Mammary epithelial cell (primary cell): ENCODE measurements around the gene SPDYC.

ENCODE experiments used
- EZH2 ChIP-seq: IDR thresholded peaks from 2 replicates; pipeline ENCODE4 v1.6.1; 2012; ENCODE audit warnings: low read length, inconsistent platforms, borderline replicate concordance
- TF ChIP-seq, protein P1 (sequence below), 2 donors: IDR thresholded peaks in 1 of 2; conservative IDR thresholded peaks in 1 of 2; 2 replicates each; pipeline ENCODE4 v1.5.1; 2011 to 2012; ENCODE audit warnings: inconsistent platforms in 2 of 2, low read length in 2 of 2, mild to moderate bottlenecking in 2 of 2, control low read depth in 1 of 2, low read depth in 1 of 2; ENCODE audit not compliant: insufficient read depth in 1 of 2; ENCODE audit errors: extremely low read depth in 1 of 2

DNA sequence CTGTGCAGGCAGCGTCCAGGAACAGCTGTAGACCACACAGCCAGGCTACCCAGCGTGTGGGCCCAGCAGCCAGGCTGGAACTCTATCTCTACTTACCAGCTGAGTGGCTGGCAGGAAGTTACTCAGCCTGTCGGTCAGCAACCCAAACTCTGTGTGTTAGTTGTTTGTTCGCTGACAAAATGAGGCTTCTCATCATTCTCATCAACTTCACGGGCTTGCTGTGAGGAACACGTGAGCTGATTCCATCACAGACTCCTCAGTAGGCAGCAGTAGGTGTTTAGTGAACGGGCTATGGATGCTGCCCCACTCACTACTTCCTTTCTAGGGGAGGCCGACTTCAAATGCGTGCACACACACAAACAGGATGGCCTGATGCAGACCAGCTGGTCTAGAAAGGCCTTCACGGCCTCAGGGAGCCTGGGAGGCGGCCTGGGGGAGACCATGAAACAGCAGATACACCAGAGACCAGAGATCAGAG is 830 bp upstream of the SPDYC start:
- TF ChIP-seq EZH2 = no peak
- TF ChIP-seq, protein P1, sequence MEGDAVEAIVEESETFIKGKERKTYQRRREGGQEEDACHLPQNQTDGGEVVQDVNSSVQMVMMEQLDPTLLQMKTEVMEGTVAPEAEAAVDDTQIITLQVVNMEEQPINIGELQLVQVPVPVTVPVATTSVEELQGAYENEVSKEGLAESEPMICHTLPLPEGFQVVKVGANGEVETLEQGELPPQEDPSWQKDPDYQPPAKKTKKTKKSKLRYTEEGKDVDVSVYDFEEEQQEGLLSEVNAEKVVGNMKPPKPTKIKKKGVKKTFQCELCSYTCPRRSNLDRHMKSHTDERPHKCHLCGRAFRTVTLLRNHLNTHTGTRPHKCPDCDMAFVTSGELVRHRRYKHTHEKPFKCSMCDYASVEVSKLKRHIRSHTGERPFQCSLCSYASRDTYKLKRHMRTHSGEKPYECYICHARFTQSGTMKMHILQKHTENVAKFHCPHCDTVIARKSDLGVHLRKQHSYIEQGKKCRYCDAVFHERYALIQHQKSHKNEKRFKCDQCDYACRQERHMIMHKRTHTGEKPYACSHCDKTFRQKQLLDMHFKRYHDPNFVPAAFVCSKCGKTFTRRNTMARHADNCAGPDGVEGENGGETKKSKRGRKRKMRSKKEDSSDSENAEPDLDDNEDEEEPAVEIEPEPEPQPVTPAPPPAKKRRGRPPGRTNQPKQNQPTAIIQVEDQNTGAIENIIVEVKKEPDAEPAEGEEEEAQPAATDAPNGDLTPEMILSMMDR (conservative IDR thresholded peaks at IDR 0.05 in 1 of 2, IDR thresholded peaks at IDR 0.05 in 1 of 2; ENCODE audit: extremely low read depth in 1 of 2, insufficient read depth in 1 of 2, low read depth in 1 of 2, low read length in 2 of 2) = no peak
